ENCODE data around the gene RPP14. TPM values are rescaled to one million over a fixed set of nuclear protein-coding genes. Genes with fewer than 3 reads are reported as not detected.

RPP14 gene
- total RNA-seq, 2 donors from 2014 or later, result 16.4 to 19.4 TPM

DNA sequence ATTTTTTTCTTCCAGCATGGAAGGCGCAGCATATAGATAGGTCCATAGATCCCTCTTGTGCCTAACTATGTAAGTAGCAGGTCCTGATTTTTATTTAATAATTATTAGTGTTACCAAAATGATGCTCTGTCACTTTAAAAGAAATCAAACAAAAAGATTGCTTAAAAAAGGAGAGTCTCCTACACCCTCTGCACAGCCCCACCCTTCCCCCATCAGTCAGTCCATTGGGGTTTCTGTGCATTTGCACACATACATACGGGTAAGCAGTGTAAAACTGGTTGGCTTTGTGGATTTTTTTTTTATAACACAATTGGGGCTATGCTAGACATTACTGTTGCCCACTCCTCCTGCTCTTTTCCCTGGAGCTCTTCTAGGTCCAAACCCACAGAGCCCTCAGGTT, 7.0 kb upstream of the RPP14 start:
- no peak overlapping the region for H3K27ac Mint-ChIP-seq
- peaks cover 5% of the 10 kb centered on the region for H3K36me3 Mint-ChIP-seq (ENCODE audit: low read depth)
- H3K4me3 Mint-ChIP-seq, result no peak overlapping the region
- DNase-seq, result no peak
- H3K27me3 Mint-ChIP-seq, result peaks cover 27% of the 10 kb centered on the region
- H3K4me1 Mint-ChIP-seq, result no peaks in the 10 kb centered on the region
- no peaks in the 10 kb centered on the region for H3K9me3 ChIP-seq (ENCODE audit: control insufficient read depth, low read length, poor library complexity, severe bottlenecking)
- no peak for ATAC-seq

DNA sequence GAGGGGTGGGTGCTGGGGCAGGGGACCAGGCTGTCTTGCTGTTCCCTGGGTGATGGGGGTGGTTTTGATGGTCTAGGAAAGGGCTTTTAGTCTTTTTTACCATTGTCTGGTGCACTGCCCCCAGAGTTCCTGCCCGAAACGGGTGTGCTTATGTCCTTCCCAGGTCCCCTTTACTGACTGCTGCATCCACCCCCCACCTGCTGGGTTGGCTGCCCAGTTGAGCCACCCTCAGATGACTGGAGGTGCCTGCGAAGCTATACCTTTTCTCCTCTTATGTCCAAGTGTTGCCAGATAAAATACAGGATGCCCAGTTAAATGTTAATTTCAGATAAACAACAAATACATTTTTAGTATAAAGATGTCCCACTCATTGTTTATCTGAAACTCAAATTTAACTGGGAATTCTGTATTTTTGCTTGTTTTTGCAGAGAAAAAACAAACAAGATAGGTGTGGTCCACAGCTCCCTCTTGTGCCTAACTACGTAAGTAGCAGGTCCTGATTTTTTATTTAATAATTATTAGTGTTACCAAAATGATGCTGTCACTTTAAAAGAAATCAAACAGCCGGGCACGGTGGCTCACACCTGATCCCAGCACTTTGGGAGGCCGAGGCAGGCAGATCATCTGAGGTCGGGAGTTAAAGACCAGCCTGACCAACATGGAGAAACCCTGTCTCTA, 6.1 kb upstream of the RPP14 start:
- no peaks in the 10 kb centered on the region for H3K9me3 ChIP-seq (ENCODE audit: control insufficient read depth, low read length, poor library complexity, severe bottlenecking)
- no peak for ATAC-seq
- Mint-ChIP-seq H3K4me3 (no peak overlapping the region), H3K4me1 (peaks cover under 1% of the 10 kb centered on the region), H3K36me3 (ENCODE audit: low read depth) (peaks cover 5% of the 10 kb centered on the region), H3K27ac (no peak overlapping the region), H3K27me3 (peaks cover 27% of the 10 kb centered on the region)
- no peak for DNase-seq

DNA sequence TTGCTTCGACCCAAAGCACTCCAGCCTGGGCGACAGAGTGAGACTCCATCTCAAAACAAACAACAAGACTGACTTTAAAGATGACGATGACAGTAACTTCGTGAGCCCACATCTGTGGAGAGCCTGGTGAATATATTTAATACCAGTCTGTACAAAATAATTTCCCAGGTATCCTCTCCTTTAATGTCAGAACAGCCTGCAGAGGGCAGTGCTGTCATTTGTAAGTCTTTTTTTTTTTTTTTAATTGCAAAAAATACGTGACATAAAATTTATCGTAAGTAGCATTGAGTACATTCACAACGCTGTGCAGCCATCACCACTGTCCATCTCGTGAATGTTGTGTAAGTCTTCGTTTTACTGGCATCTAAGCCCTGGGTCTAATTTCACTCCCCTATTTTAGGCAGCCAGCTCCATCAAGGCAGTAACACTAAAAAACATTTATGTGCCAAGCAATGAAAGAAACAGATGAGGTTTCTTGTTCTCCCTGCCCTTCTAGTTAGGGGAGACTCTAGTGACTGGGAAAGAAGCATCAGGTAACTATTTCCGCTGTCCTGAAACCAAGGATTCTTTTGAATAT, 1.7 kb downstream of the RPP14 start:
- H3K9me3 ChIP-seq (ENCODE audit: control insufficient read depth, low read length, poor library complexity, severe bottlenecking), result no peaks in the 10 kb centered on the region
- Mint-ChIP-seq H3K27me3 (peaks cover under 1% of the 10 kb centered on the region), H3K4me3 (peak overlapping the region; percentile 99), H3K36me3 (ENCODE audit: low read depth) (peaks cover 3% of the 10 kb centered on the region), H3K27ac (peak overlapping the region; percentile 98), H3K4me1 (peaks cover 26% of the 10 kb centered on the region)
- DNase-seq (peak in 2 of 3 donors; percentile 16 to 22), ATAC-seq (no peak)

DNA sequence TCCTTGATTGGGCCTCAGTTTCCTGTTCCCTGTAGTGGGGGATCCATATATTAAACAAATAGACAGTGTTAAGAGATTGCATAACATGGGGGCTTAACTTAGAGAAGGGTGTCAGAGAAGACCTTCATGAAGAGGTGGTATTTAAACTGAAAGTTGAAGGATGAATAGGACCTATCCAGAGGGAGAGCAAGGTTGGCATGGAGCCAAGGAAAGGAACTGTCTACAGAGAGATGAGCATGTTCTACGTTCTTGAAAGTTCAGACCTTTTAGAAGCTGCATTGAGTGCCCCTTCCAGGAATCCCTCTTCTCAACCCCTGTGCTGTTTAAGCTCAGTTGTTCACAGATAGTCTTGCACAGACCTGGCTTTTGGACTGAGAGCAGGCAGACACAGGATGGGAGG, 2.7 kb downstream of the RPP14 start:
- Mint-ChIP-seq H3K36me3 (ENCODE audit: low read depth) (peaks cover 3% of the 10 kb centered on the region), H3K27ac (peak overlapping the region; percentile 98), H3K27me3 (no peaks in the 10 kb centered on the region), H3K4me1 (peaks cover 26% of the 10 kb centered on the region), H3K4me3 (peak overlapping the region; percentile 58)
- DNase-seq (no peak), ATAC-seq (no peak)
- no peaks in the 10 kb centered on the region for H3K9me3 ChIP-seq (ENCODE audit: control insufficient read depth, low read length, poor library complexity, severe bottlenecking)

GRCh38 chr3:58317811-58318210, 11.8 kb downstream of the RPP14 start:
- ATAC-seq, result no peak
- H3K36me3 Mint-ChIP-seq (ENCODE audit: low read depth), result peaks cover 10% of the 10 kb centered on the region

DNA sequence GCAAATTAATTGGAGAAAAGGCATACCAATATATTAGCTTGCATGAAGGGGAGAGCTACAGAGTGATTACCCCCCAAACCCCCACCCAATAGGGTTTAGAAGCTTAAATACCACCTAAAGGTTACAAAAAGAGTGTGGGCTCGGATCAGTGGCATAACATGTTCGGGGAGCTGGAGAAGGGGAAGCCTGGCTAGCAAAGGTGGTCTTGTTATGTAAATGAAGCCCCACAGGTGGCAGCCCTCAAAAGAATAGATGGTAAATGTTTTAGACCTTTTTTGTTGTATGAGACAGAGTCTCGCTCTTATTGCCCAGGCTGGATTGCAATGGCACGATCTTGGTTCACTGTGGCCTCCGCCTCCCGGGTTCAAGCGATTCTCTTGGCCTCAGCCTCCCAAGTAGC, 15.7 kb downstream of the RPP14 start:
- H3K9me3 ChIP-seq (ENCODE audit: control insufficient read depth, low read length, poor library complexity, severe bottlenecking), result no peaks in the 10 kb centered on the region
- Mint-ChIP-seq H3K4me1 (peaks cover 11% of the 10 kb centered on the region), H3K27ac (peak overlapping the region; percentile 57), H3K4me3 (no peak overlapping the region), H3K36me3 (ENCODE audit: low read depth) (peaks cover 4% of the 10 kb centered on the region), H3K27me3 (no peaks in the 10 kb centered on the region)
- DNase-seq (no peak), ATAC-seq (no peak)

More at GRCh38 chr3:58317811-58318210, 11.8 kb downstream of the RPP14 start:
- Mint-ChIP-seq H3K27ac (no peak overlapping the region), H3K27me3 (no peaks in the 10 kb centered on the region), H3K4me3 (no peak overlapping the region), H3K4me1 (peaks cover 2% of the 10 kb centered on the region)
- H3K9me3 ChIP-seq (ENCODE audit: control insufficient read depth, low read length, poor library complexity, severe bottlenecking), result no peaks in the 10 kb centered on the region
- no peak for DNase-seq

GRCh38 chr3:58322793-58323192, 16.7 kb downstream of the RPP14 start:
- ATAC-seq (no peak), DNase-seq (no peak)
- Mint-ChIP-seq H3K4me3 (no peak overlapping the region), H3K36me3 (ENCODE audit: low read depth) (peaks cover 2% of the 10 kb centered on the region), H3K4me1 (peaks cover 14% of the 10 kb centered on the region), H3K27me3 (no peaks in the 10 kb centered on the region), H3K27ac (peak overlapping the region; percentile 79)
- H3K9me3 ChIP-seq (ENCODE audit: control insufficient read depth, low read length, poor library complexity, severe bottlenecking), result no peaks in the 10 kb centered on the region

- H3K9me3 ChIP-seq (ENCODE audit: control insufficient read depth, low read length, poor library complexity, severe bottlenecking), result no peaks in the 10 kb centered on the region
- Mint-ChIP-seq H3K4me1 (peaks cover 14% of the 10 kb centered on the region), H3K4me3 (no peak overlapping the region), H3K27me3 (no peaks in the 10 kb centered on the region), H3K36me3 (ENCODE audit: low read depth) (peaks cover 2% of the 10 kb centered on the region), H3K27ac (peak overlapping the region; percentile 79)
- ATAC-seq (peak; percentile 18), DNase-seq (no peak)
These were observed 17.7 kb downstream of the RPP14 start for GRCh38 chr3:58323529-58324390.

- H3K9me3 ChIP-seq (ENCODE audit: control insufficient read depth, low read length, poor library complexity, severe bottlenecking), result no peaks in the 10 kb centered on the region
- Mint-ChIP-seq H3K4me1 (peaks cover 17% of the 10 kb centered on the region), H3K36me3 (ENCODE audit: low read depth) (peaks cover 2% of the 10 kb centered on the region), H3K27me3 (no peaks in the 10 kb centered on the region), H3K4me3 (peak overlapping the region; percentile 63), H3K27ac (peak overlapping the region; percentile 79)
- DNase-seq, result no peak
- peak; percentile 79 for ATAC-seq
These were observed 18.6 kb downstream of the RPP14 start for GRCh38 chr3:58324391-58325390.

GRCh38 chr3:58325525-58325992, 19.5 kb downstream of the RPP14 start:
- Mint-ChIP-seq H3K27me3 (no peaks in the 10 kb centered on the region), H3K4me1 (peaks cover 17% of the 10 kb centered on the region), H3K4me3 (no peak overlapping the region), H3K27ac (peak overlapping the region; percentile 79), H3K36me3 (ENCODE audit: low read depth) (no peaks in the 10 kb centered on the region)
- no peak for ATAC-seq
- no peaks in the 10 kb centered on the region for H3K9me3 ChIP-seq (ENCODE audit: control insufficient read depth, low read length, poor library complexity, severe bottlenecking)
- DNase-seq, result no peak

- Mint-ChIP-seq H3K4me3 (no peak overlapping the region), H3K36me3 (ENCODE audit: low read depth) (no peaks in the 10 kb centered on the region), H3K27ac (no peak overlapping the region), H3K27me3 (no peaks in the 10 kb centered on the region), H3K4me1 (peaks cover 15% of the 10 kb centered on the region)
- DNase-seq (no peak), ATAC-seq (no peak)
- no peaks in the 10 kb centered on the region for H3K9me3 ChIP-seq (ENCODE audit: control insufficient read depth, low read length, poor library complexity, severe bottlenecking)
These were observed 20.3 kb downstream of the RPP14 start for GRCh38 chr3:58326267-58326900.

All from T-helper 17 cell (primary cell).